GM18498 (cell line): ENCODE measurements around the gene NOXA1.
A peak's percentile ranks its signal among the peaks of the same experiment; 100 is the strongest.
"Not testable (repeated sequence)": the region's sequence is repeated elsewhere in the genome, so short reads cannot be mapped to it uniquely, and the experiment has no call there.

Source experiments
- ATAC-seq: cut with Tn5 transposase; IDR thresholded peaks from one replicate; pipeline ENCODE4 v1.9.1; 2021; ENCODE audit warnings: mild to moderate bottlenecking, moderate library complexity; ENCODE audit not compliant: unreplicated experiment

NOXA1 gene

GRCh38 chr9:137405677-137406081, 17.5 kb upstream of the NOXA1 start:
- ATAC-seq = no peak

DNA sequence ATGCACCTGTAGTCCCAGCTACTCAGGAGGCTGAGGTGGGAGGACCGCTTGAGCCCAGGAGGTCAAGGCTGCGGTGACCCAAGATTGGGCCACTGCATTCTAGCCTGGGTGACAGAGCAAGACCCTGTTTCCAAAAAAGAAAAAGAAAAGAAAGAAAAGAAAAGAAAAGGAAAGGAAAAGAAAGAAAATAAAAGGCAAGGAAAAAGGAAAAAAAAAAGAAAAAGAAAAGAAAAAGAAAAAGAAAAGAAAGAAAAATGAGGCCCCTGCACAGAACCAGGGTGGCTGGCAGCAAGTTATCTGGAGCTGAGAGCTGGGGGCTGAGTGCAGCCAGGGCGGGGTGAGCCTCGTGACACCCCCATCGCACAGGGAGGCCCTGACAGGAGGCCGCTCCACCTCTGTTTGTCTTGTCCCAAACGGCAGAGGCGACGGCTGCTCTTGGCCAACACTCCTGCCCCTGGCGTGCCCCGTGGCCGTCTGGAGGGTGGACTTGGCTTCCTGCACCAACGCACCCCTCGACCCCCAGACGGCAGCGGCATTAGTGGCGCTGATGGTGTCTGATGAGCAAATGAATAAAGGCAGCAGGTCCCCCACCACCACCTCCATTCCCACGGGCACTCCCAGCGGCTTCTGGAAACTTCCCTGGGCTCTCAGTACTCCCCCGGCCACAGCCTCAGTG, 17.0 kb upstream of the NOXA1 start:
- ATAC-seq = no peak

GRCh38 chr9:137406876-137407589, 16.2 kb upstream of the NOXA1 start:
- peak; percentile 46 for ATAC-seq

GRCh38 chr9:137407590-137408300, 15.4 kb upstream of the NOXA1 start:
- ATAC-seq = no peak

GRCh38 chr9:137408651-137409405, 14.4 kb upstream of the NOXA1 start:
- ATAC-seq = no peak

GRCh38 chr9:137409515-137409914, 13.7 kb upstream of the NOXA1 start:
- ATAC-seq = no peak

DNA sequence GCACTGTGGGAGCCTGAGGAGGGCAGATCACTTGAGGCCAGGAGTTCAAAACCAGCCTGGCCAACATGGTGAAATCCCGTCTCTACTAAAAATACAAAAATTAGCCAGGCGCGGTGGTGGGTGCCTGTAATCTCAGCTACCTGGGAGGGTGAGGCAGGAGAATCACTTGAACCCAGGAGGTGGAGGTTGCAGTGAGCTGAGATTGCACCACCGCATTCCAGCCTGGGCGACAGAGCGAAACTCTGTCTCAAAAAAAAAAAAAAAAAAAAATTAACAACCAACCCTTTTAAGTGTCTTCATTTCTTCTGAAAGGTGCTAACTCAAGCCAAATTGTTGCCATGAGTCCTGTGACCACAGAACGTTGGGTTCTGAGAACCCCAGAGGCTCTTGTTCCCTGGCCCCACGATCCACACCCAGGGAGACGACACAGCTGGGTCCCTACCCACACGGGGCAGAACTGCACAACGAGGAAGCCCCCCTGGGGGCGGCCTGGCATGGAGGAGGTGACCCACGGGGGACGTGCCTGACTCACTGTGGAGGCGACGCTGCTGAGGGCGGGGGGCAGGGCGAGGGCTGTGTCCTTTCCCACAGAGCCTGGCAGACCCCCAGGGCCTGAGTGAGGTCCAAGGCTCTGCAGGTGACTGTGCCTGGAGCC, 12.8 kb upstream of the NOXA1 start:
- not testable (repeated sequence) for ATAC-seq

GRCh38 chr9:137410891-137411249, 12.3 kb upstream of the NOXA1 start:
- ATAC-seq = no peak

- ATAC-seq = no peak
Measured at GRCh38 chr9:137411260-137411644, 11.9 kb upstream of the NOXA1 start.

DNA sequence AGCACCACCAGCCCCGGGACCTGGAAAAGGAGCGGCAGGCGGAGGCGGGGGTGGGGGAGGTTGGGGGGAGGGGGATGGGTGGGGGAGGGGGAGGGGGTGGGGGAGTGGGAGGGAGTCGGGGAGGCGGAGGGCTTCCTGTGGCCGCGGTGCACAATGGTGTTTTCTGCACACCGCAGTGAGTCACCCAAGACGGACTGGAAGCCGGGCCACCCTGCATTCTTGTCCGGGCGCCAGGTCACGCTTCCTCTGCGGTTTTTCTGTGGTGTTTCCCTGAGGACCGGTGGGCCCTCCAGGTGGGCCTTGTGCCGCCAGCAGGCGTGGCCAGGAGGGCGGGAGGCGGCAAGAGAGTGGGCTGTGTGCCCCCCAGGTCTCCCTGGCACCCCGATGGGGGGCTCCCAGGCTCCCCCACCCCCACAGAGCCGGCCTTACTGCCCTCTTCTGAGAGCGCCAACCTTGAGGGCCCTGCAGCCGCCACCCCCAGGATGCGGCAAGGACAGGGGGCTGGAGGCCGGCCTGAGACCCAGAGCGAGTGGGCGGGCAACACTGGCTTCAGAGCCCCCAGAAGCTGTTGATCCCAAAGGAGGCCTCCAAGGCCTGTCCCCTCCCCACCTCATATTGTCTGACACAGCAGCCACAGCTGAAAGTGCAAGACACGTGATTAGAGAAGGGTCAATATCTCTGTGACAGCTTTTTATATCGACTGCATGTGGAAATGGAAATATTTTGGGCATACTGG, 11.4 kb upstream of the NOXA1 start:
- no peak for ATAC-seq

GRCh38 chr9:137412431-137412830, 10.8 kb upstream of the NOXA1 start:
- ATAC-seq = no peak

DNA sequence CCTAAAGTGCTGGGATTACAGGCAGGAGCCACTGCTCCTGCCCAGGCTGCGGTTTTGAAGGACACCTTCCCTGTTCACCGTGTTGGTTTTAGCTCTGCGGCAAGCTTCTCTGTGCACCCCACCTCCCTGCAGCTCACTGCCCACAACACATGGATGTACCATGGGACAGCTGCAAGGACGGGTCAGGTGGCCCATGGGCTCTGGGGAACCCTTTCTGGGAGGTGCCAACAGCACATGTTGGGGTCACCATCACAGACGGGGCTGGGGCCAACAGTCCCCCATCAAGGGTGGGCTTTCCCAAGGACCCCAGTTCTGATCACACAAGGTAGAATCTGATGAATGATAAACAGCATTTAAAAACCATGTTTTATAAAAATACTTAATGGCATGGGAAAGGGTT, 7.7 kb upstream of the NOXA1 start:
- ATAC-seq = no peak

GRCh38 chr9:137416006-137416562, 7.1 kb upstream of the NOXA1 start:
- no peak for ATAC-seq

GRCh38 chr9:137416563-137417151, 6.5 kb upstream of the NOXA1 start:
- ATAC-seq = no peak

GRCh38 chr9:137417161-137418021, 5.8 kb upstream of the NOXA1 start:
- no peak for ATAC-seq

DNA sequence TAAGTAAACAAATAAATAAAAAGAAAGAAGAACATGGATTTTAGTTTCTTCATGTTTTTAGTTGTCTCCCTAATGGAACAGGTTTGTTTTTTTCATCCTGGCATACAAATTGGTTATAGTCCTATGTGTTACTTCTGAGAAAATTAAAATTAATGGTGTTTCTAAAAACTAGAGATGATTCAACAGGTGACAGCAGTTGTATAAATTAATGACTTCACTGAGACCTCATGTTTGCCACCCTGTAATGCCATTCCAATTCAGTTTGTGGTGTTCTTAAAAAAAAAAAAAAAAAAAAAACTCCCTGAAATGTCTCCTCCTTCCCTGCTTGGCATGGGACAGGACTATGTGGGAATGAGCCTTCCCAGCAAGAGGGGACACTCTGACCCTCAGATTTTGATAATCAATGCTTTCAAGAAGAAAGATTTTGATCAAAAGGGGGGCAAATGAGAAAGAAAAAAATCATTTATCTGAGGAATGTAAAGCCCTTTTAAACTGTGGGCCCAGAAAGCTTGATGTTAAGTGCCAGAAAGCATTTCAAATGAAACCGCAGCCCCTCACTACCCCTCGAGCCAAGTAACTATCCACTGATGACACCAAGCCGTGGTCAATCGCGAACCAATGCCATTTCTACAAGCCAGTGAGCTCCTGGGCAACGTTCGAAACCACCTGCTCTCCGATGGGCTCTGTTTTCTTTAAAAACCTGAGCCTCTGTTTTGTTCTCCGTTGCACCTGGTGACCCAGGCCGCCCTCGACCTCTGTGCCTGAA, 1.2 kb upstream of the NOXA1 start:
- no peak for ATAC-seq

DNA sequence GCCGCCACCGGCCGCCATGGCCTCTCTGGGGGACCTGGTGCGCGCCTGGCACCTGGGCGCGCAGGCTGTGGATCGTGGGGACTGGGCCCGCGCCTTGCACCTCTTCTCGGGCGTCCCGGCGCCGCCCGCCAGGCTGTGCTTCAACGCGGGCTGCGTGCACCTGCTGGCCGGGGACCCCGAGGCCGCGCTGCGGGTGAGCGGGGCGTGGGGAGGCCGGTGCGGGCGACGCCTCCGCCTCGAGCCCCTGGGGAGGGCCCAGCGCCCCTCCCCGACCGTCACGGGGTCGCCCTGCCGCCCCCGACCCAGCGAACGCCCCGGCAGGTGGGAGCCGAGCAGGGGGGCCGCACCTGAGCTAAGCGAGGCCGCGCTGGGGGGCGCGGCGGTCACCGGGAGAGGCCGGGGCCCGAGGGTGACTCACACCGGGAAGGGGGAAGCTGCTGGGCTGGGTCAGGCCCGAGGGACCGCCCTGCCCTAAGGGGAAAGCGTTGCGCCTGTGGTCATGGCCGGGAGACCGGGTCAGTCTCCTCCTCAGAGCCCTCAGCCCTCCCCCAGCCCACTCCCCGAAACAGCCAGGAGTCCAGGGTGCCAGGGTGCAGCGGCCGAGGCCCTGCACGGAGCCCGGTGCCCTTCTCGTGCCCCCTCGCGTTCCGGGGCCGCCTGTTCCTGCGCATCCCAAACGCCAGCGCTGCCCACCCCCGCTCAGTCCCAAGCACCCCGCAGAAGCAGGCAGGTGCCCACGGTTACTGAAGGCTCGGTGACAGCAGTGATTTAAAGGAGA, 510 bp downstream of the NOXA1 start:
- ATAC-seq = peak; percentile 33
